ENCODE results near the gene DGCR8.

The DGCR8 gene

GRCh38 chr22:20137671-20138416 is 57.8 kb downstream of the DGCR8 start:
- no peak for DNase-seq (ENCODE audit: low read depth in 2 of 2)

GRCh38 chr22:20138417-20138738 is 58.3 kb downstream of the DGCR8 start:
- DNase-seq (ENCODE audit: low read depth in 2 of 2) = no peak

GRCh38 chr22:20138868-20139267 is 58.8 kb downstream of the DGCR8 start:
- no peak for DNase-seq (ENCODE audit: low read depth in 2 of 2)

- no peak for DNase-seq (ENCODE audit: low read depth in 2 of 2)
These were observed 59.5 kb downstream of the DGCR8 start for GRCh38 chr22:20139391-20140106.

- DNase-seq (ENCODE audit: low read depth in 2 of 2) = no peak
These were observed 60.0 kb downstream of the DGCR8 start for GRCh38 chr22:20140107-20140445.

GRCh38 chr22:20140521-20140964 is 60.5 kb downstream of the DGCR8 start:
- DNase-seq (ENCODE audit: low read depth in 2 of 2) = no peak

- DNase-seq (ENCODE audit: low read depth in 2 of 2) = no peak
These were observed 61.4 kb downstream of the DGCR8 start for GRCh38 chr22:20141186-20142077.

GRCh38 chr22:20142711-20143621 is 62.9 kb downstream of the DGCR8 start:
- DNase-seq (ENCODE audit: low read depth in 2 of 2) = no peak

GRCh38 chr22:20143883-20144665 is 64.0 kb downstream of the DGCR8 start:
- DNase-seq (ENCODE audit: low read depth in 2 of 2) = no peak

- no peak for DNase-seq (ENCODE audit: low read depth in 2 of 2)
These were observed 65.3 kb downstream of the DGCR8 start for GRCh38 chr22:20145206-20145831.

GRCh38 chr22:20145832-20146223 is 65.8 kb downstream of the DGCR8 start:
- DNase-seq (ENCODE audit: low read depth in 2 of 2) = no peak

GRCh38 chr22:20146777-20147176 is 66.7 kb downstream of the DGCR8 start:
- no peak for DNase-seq (ENCODE audit: low read depth in 2 of 2)

- no peak for DNase-seq (ENCODE audit: low read depth in 2 of 2)
These were observed 67.4 kb downstream of the DGCR8 start for GRCh38 chr22:20147237-20147988.

- no peak for DNase-seq (ENCODE audit: low read depth in 2 of 2)
These were observed 68.4 kb downstream of the DGCR8 start for GRCh38 chr22:20148414-20148813.

GRCh38 chr22:20149257-20150250 is 69.5 kb downstream of the DGCR8 start:
- DNase-seq (ENCODE audit: low read depth in 2 of 2) = no peak

GRCh38 chr22:20150381-20151275 is 70.6 kb downstream of the DGCR8 start, which contains the start of gene CCDC188:
Gene CCDC188 (minus strand): TSS chr22:20151055. CDS start chr22:20150986, 69 bp downstream.
- DNase-seq (ENCODE audit: low read depth in 2 of 2) = no peak

GRCh38 chr22:20151276-20151588 is 71.2 kb downstream of the DGCR8 start:
- no peak for DNase-seq (ENCODE audit: low read depth in 2 of 2)
